Activated CD8-positive, alpha-beta memory T cell treated with anti-CD3 and anti-CD28 coated beads, Interleukin-2, amount 50 U/mL, for 24 hours (primary cell): ENCODE results near the gene SNRPD2.

ENCODE experiments used
- DNase-seq: peaks from one replicate; pipeline ENCODE4 v3.0.0-alpha.2; 2020; ENCODE audit errors: extremely low read depth

Gene SNRPD2

DNA sequence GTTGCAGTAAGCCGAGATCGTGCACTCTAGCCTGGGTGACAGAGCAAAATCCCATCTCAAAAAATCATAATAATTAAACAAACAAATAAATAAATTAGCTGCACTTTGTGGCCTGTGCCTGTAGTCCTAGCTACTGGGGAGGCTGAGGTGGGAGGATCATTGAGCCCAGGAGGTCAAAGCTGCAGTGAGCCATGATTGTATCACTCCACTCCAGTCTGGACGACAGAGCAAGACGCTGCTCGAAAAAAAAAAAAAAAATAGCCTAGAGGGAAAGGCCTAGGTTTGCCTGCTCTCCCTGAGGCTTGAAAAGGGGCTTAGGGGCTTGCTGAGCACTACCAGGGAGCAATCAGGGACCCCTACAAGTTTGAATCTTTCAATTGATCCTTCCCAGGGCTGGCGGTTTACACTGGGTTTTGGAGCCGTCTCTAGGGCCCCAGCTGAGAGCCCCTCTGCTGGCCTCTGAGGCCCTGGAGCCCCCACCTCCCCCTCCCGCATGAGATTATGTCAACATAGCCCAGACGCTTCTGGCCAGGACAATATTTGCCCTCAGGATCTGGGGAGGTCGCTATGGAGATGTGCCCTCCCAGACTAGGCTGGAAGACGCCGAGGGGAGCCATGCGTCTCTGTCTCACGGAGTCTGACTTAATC, 34.1 kb downstream of the SNRPD2 start:
- no peak for DNase-seq

DNA sequence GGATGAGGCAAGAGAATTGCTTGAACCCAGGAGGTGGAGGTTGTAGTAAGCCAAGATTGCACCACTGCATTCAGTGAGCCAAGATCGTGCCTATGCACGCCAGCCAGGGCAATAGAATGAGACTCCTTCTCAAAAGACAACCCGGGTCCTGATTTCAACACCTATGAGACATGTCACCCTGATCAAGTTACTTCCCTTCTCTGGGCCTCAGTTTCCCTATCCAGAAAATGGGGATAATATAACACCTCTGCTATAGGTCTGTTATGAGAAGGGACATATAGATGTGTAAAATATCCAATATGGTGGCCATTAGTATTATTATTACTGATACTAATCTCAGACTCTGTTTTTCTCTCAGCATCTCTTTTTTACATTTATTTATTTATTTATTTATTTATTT, 36.7 kb downstream of the SNRPD2 start:
- DNase-seq: no peak

DNA sequence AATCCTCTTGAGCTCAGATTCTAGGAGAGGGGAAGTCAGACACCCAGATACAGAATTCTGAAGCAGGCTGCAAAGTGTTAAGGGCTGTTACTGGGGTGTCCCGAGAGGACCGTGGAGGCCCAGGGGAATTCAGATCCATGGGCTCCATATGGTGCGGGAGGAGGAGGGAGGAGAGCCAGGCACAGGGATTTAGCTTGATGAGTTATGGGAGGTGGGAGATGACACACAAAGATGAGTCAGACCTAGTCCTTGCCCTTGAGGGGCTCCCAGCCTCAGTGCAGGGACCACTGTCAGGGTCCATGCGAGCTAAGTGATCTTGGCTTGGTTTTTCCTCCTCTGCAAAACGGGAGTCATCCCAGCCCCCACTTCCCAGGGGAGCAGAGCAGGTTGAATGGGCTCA, 38.1 kb downstream of the SNRPD2 start:
- no peak for DNase-seq

GRCh38 chr19:45650722-45651121, 41.0 kb downstream of the SNRPD2 start:
- DNase-seq: no peak

DNA sequence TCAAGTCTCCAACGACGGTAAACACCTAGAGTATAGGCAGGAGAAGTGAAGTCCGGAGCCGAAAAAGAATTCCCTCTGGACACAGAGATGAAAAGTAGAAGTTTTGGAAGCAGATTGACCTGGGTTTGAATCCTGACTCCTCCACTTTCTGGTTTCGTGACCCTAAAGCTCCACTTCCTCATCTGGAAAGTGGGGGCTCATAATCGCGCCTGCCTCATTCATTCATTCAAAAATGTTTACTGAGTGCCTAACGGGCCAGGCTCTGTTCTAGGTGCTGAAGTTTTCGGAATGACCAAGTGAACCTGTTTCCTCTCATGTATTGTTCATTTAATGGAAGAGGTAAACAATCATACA, 45.4 kb downstream of the SNRPD2 start:
- no peak for DNase-seq

- peak; percentile 44 for DNase-seq
These were observed 46.0 kb downstream of the SNRPD2 start for GRCh38 chr19:45645631-45646344.

GRCh38 chr19:45645068-45645630, 46.6 kb downstream of the SNRPD2 start:
- DNase-seq: no peak

- DNase-seq: no peak
These were observed 47.6 kb downstream of the SNRPD2 start for GRCh38 chr19:45643927-45644771.

- DNase-seq: peak; percentile 85
These were observed 48.5 kb downstream of the SNRPD2 start for GRCh38 chr19:45643024-45643926.

GRCh38 chr19:45641274-45642105, 50.3 kb downstream of the SNRPD2 start:
- peak; percentile 78 for DNase-seq

GRCh38 chr19:45640849-45641273, 50.9 kb downstream of the SNRPD2 start:
- no peak for DNase-seq

DNA sequence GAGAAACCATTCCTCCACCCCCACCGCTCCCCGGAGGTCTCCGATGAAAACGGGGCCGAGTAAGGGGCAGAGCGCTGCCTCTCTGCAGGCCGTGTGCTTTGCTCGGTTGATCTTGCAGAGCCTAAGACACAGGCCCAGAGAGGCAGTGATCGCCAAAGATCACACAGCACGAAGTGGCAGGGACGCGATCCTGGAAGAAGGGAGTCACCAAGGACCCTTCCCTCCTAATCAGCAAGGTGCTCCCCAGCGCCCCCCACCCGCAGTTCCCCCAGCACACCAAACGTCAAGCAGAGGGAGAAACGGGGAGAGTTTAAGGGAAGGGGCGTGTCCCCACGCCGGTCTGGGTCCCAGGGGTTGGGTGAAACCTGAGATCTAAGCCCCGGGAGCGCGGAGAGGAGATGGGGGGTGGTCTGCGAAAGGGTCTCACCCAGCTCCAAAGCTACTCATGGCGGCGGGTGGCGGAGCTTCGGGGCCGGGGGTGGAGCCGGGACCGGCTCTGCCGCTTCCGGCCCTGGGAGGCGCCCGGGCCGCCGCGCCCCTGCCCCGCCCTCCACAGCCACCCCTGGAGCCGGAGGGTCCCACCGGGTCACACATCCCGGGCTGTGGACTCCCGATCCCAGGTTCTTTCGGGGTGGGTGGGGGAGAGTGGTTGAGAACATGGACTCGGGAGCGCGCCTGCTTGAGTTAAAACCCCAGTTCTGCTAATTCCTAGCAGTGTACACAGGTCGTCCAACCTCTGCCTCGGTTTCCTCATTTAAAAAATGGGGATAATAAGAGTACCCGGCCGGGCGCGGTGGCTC, 52.6 kb downstream of the SNRPD2 start, which contains the start of gene EML2:
TSS of gene EML2 (minus strand) at position 468 of the 800 bp plus-strand sequence. CDS start at position 447, 21 bp downstream.
- no peak for DNase-seq

DNA sequence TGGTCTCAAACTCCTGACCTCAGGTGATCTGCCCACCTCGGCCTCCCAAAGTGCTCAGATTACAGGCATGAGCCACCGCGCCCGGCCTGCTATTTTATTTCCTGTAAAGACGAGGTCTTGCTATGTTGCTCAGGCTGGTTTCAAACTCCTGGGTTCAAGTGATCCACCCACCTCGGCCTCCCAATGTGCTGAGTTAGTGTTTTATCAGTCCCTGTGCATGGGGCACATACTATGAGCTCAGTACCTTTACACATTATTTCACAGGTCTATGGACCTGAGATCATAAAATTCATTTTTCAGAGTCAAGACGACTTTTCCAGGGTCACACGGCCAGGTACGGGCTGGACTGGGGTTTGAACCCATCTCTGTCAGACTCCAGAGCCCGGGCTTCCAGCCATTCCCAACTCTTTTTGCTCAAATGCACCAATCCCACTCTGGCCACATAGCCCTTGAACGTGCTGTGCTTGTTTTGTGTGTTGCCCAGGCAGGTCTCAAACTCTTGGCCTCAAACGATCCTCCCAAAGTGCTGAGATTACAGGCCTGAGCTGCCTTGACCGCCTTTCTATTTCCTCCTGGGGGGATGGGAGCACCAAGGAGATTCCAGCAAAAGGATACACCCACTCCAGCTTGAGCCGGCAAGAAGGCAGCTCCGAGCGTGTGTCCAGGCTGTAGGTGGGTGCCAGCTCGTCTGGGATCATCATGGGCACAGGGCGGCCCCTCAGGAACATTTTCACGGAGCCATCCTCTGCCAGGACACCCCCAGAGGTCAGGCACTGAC, 53.7 kb downstream of the SNRPD2 start:
- DNase-seq: no peak
